Vagina (tissue), 2 donors: ENCODE measurements around the gene PLCB3. TPM values are rescaled to one million over a fixed set of nuclear protein-coding genes. Genes with fewer than 3 reads are reported as not detected.

Source experiments
- DNase-seq, 2 donors: peaks; one replicate each; pipeline ENCODE4 v3.0.0-alpha.2; 2017; ENCODE audit errors: extremely low spot score in 2 of 2
- H3K27ac ChIP-seq: fragments of 200-600 bp; sonication (generic); one replicate; pipeline ENCODE4 v1.5.1; 2019
- H3K27me3 ChIP-seq: fragments of 200-600 bp; sonication (generic); one replicate; pipeline ENCODE4 v1.5.1; 2019
- H3K36me3 ChIP-seq, 2 donors: fragments of 200-600 bp; sonication (generic); one replicate each; pipeline ENCODE4 v1.5.1; 2017 to 2019
- H3K4me1 ChIP-seq: fragments of 200-600 bp; sonication (generic); one replicate; pipeline ENCODE4 v1.5.1; 2019
- H3K4me3 ChIP-seq, 2 donors: fragments of 200-600 bp; sonication (generic); 1 replicate in 1 of 2; 2 replicates in 1 of 2; pipeline ENCODE4 v1.5.1; 2016 to 2019
- H3K9me3 ChIP-seq: fragments of 200-600 bp; sonication (generic); one replicate; pipeline ENCODE4 v1.5.1; 2019
- CTCF ChIP-seq, 3 experiments: fragments of 450-650 bp in 2 of 3; fragments of 200-600 bp in 1 of 3; sonication (generic) in 1 of 3; IDR thresholded peaks; one replicate each; pipeline ENCODE4 v1.5.1; 2017 to 2019; ENCODE audit warnings: antibody characterized with exemption in 3 of 3, mild to moderate bottlenecking in 2 of 3, moderate library complexity in 2 of 3
- POLR2A ChIP-seq, 2 donors: fragments of 450-650 bp; IDR thresholded peaks; one replicate each; pipeline ENCODE4 v1.6.1; 2017; ENCODE audit warnings: antibody characterized with exemption in 2 of 2, mild to moderate bottlenecking in 2 of 2, moderate library complexity in 2 of 2
- POLR2AphosphoS5 ChIP-seq, 2 donors: sonication (generic); formaldehyde crosslinking; IDR thresholded peaks; one replicate each; pipeline ENCODE4 v1.9.0; 2017; ENCODE audit warnings: antibody characterized with exemption in 2 of 2, mild to moderate bottlenecking in 2 of 2, low read depth in 1 of 2; ENCODE audit not compliant: insufficient read depth in 1 of 2
- intact Hi-C: fragments of 100-400 bp; cut with DNase I; formaldehyde crosslinking; loops from one replicate; pipeline ENCODE4 v1.15.1; 2023
- total RNA-seq: library from RNA; depleted of rRNA; stranded (reverse); fragments of >200 nt; gene quantifications from one replicate; pipeline ENCODE4 v1.2.3, GENCODE V29; 2016

PLCB3 gene
- total RNA-seq, 1 donor from 2014 or later = 33.1 TPM

DNA sequence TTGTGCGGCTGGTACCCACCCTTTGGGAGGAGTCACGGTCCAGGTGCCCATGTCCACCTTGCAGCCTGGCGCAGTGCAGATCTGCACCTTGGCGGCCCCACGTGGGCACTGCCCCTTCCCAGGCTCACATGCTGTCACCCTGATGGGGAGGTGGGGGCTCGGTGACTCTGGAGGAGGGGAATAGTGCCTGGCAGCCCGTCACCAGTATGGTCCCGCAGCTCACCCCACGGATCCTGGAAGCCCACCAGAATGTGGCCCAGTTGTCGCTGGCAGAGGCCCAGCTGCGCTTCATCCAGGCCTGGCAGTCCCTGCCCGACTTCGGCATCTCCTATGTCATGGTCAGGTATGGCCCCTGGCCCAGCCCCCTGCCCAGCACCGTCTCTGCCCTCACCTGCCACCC lies 30.5 kb upstream of the PLCB3 start:
- Histone ChIP-seq H3K9me3 (no peaks in the 10 kb centered on the region), H3K4me3 (no peak overlapping the region), H3K4me1 (peaks cover 22% of the 10 kb centered on the region), H3K27ac (no peak overlapping the region), H3K27me3 (no peaks in the 10 kb centered on the region), H3K36me3 (no peaks in the 10 kb centered on the region)
- TF ChIP-seq POLR2A (IDR thresholded peaks at IDR 0.05) = no peak
- TF ChIP-seq POLR2AphosphoS5 (IDR thresholded peaks at IDR 0.05; ENCODE audit: insufficient read depth in 1 of 2, low read depth in 1 of 2) = no peak
- TF ChIP-seq CTCF (IDR thresholded peaks at IDR 0.05) = no peak
- intact Hi-C loops = no loop called here
- no peak for DNase-seq

DNA sequence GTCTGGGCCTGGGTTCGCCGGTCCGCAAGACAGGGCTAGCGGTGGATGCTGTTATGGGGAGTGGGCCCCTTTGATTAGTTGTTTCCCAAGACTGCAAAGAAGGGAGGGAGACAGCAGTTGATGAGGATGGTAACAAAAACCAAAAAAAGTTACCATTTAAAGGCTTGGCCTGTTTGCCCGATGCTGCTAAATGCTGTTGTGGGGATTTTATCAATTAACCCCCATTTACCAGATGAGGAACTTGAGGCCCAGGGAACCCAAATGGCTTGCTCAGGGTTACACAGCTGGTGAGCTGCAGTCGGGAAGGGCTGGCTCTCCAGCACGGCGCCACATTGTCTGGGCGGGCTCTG lies 28.7 kb upstream of the PLCB3 start:
- H3K36me3 ChIP-seq = no peaks in the 10 kb centered on the region
- no peaks in the 10 kb centered on the region for H3K9me3 ChIP-seq
- H3K4me1 ChIP-seq = peaks cover 35% of the 10 kb centered on the region
- no peaks in the 10 kb centered on the region for H3K27me3 ChIP-seq
- no peak overlapping the region for H3K4me3 ChIP-seq
- intact Hi-C loops = no loop called here
- TF ChIP-seq CTCF (IDR thresholded peaks at IDR 0.05) (no peak), POLR2AphosphoS5 (IDR thresholded peaks at IDR 0.05; ENCODE audit: insufficient read depth in 1 of 2, low read depth in 1 of 2) (no peak), POLR2A (IDR thresholded peaks at IDR 0.05) (no peak)
- DNase-seq = no peak
- no peak overlapping the region for H3K27ac ChIP-seq

DNA sequence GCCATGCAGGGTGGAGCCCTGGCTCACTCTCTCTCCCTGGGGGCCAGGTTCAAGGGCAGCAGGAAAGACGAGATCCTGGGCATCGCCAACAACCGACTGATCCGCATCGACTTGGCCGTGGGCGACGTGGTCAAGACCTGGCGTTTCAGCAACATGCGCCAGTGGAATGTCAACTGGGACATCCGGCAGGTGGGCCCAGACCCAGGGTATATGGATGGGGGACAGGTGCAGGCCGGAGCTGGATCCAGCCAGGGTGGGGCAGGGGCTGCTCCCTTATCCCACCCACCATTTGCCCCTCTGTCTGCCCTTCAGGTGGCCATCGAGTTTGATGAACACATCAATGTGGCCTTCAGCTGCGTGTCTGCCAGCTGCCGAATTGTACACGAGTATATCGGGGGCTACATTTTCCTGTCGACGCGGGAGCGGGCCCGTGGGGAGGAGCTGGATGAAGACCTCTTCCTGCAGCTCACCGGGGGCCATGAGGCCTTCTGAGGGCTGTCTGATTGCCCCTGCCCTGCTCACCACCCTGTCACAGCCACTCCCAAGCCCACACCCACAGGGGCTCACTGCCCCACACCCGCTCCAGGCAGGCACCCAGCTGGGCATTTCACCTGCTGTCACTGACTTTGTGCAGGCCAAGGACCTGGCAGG lies 28.2 kb upstream of the PLCB3 start:
- peaks cover 39% of the 10 kb centered on the region for H3K4me1 ChIP-seq
- H3K9me3 ChIP-seq = no peaks in the 10 kb centered on the region
- DNase-seq = no peak
- H3K27ac ChIP-seq = no peak overlapping the region
- no peaks in the 10 kb centered on the region for H3K27me3 ChIP-seq
- TF ChIP-seq CTCF (IDR thresholded peaks at IDR 0.05) = no peak
- no peak for TF ChIP-seq POLR2AphosphoS5 (IDR thresholded peaks at IDR 0.05; ENCODE audit: insufficient read depth in 1 of 2, low read depth in 1 of 2)
- no peak for TF ChIP-seq POLR2A (IDR thresholded peaks at IDR 0.05)
- no peak overlapping the region for H3K4me3 ChIP-seq
- no peaks in the 10 kb centered on the region for H3K36me3 ChIP-seq
- intact Hi-C loops = no loop called here

GRCh38 chr11:64224151-64224890 lies 27.0 kb upstream of the PLCB3 start:
- DNase-seq = no peak
- no peaks in the 10 kb centered on the region for H3K36me3 ChIP-seq
- H3K4me1 ChIP-seq = peaks cover 44% of the 10 kb centered on the region
- TF ChIP-seq CTCF (IDR thresholded peaks at IDR 0.05) (no peak), POLR2A (IDR thresholded peaks at IDR 0.05) (no peak), POLR2AphosphoS5 (IDR thresholded peaks at IDR 0.05; ENCODE audit: insufficient read depth in 1 of 2, low read depth in 1 of 2) (no peak)
- H3K27me3 ChIP-seq = no peaks in the 10 kb centered on the region
- H3K9me3 ChIP-seq = no peaks in the 10 kb centered on the region
- no peak overlapping the region for H3K4me3 ChIP-seq
- H3K27ac ChIP-seq = no peak overlapping the region
- intact Hi-C loops = no loop called here
